ENCODE results near the gene NDUFS2. TPM values are rescaled to one million over a fixed set of nuclear protein-coding genes. Genes with fewer than 3 reads are reported as not detected.

The NDUFS2 gene
- total and polyA plus RNA-seq, 2 of the 8 experiments (the other 6 are each of a cell fraction or from before 2014, with no cell fraction given) = 95.1 to 113 TPM

GRCh38 chr1:161230762-161231161 lies 28.6 kb downstream of the NDUFS2 start:
- no peak for FAIRE-seq
- Histone ChIP-seq H3K4me1 (replicated peaks in 1 of 4; ENCODE audit: control insufficient read depth in 3 of 4, insufficient read depth in 4 of 4, low read length in 3 of 4) (peaks cover 2 to 6% (median 4%) of the 10 kb centered on the region in 4 experiments), H4K20me1 (replicated peaks in 1 of 2; ENCODE audit: control insufficient read depth in 1 of 2, insufficient read depth in 2 of 2, low read length in 2 of 2) (no peaks in the 10 kb centered on the region), H3K23me2 (ENCODE audit: low read depth, low read length) (peaks cover 6% of the 10 kb centered on the region; the same call in 1 of the 2 replicates), H3K4me3 (ENCODE audit: extremely low read depth in 1 of 4, insufficient read depth in 2 of 4, low read depth in 3 of 4, low read length in 4 of 4) (no peak overlapping the region), H3K79me2 (ENCODE audit: control insufficient read depth in 1 of 2, insufficient read depth in 2 of 2, low read length in 2 of 2) (no peaks in the 10 kb centered on the region), H2BK12ac (ENCODE audit: low read depth, low read length) (no peak overlapping the region), H3K14ac (ENCODE audit: insufficient read length) (no peak overlapping the region), H2BK5ac (ENCODE audit: low read depth, low read length) (no peak overlapping the region), H3K9me3 (ENCODE audit: insufficient read depth in 2 of 2, low read depth in 1 of 2, low read length in 1 of 2) (no peaks in the 10 kb centered on the region), H3K23ac (ENCODE audit: insufficient read length) (no peak overlapping the region), H3K18ac (ENCODE audit: extremely low read depth, low read length) (no peak overlapping the region), H4K5ac (ENCODE audit: insufficient read length, low read depth, low read length) (no peak overlapping the region), H2BK15ac (ENCODE audit: low read length) (no peak overlapping the region), H3K79me1 (ENCODE audit: low read depth, low read length) (no peaks in the 10 kb centered on the region), H3K4ac (replicated peaks; ENCODE audit: insufficient read length, low read depth, low read length) (no peak overlapping the region), H2AK5ac (ENCODE audit: low read depth, low read length) (no peak overlapping the region), H2BK20ac (ENCODE audit: low read length) (no peak overlapping the region), H3K9ac (replicated peaks in 1 of 4; ENCODE audit: extremely low read depth in 1 of 4, low read depth in 3 of 4, low read length in 3 of 4) (no peak overlapping the region), H3K4me2 (ENCODE audit: insufficient read depth in 1 of 2, low read depth in 2 of 2, low read length in 2 of 2) (no peak overlapping the region), H3K56ac (replicated peaks; ENCODE audit: insufficient read length, low read depth, low read length) (no peak overlapping the region), H3K27me3 (replicated peaks in 1 of 4; ENCODE audit: control insufficient read depth in 3 of 4, extremely low read depth in 1 of 4, insufficient read depth in 3 of 4, low read length in 3 of 4) (no peaks in the 10 kb centered on the region), H3K27ac (ENCODE audit: low read depth, low read length) (no peak overlapping the region), H4K91ac (replicated peaks; ENCODE audit: insufficient read length, low read length) (no peak overlapping the region), H2AFZ (ENCODE audit: low read length) (no peak overlapping the region), H4K8ac (ENCODE audit: extremely low read depth, insufficient read depth, low read length) (no peak overlapping the region; the same call in 1 of the 2 replicates), H2BK120ac (replicated peaks; ENCODE audit: low read depth, low read length) (no peak overlapping the region), H3K36me3 (ENCODE audit: control insufficient read depth in 2 of 4, insufficient read depth in 4 of 4, low read length in 3 of 4) (peaks cover 0 to 10% (median 8%) of the 10 kb centered on the region in 4 experiments; a peak in 5 of 8 replicates)
- DNase-seq (ENCODE audit: low read depth in 1 of 2, low spot score in 2 of 2) = no peak
- WGBS, 2 experiments (ENCODE audit: extremely low coverage in 1 of 2, insufficient coverage in 1 of 2, insufficient read length in 1 of 2, insufficient replicate concordance in 2 of 2, low coverage in 1 of 2, low lambda C conversion rate in 2 of 2, missing lambda C conversion rate in 1 of 2) = 89% methylated on average over 7 of the region's 7 CpGs; no CpG with 5 or more reads in 1 of the 2 experiments
- TF ChIP-seq NRF1 (IDR thresholded peaks at IDR 0.05; ENCODE audit: low read depth, low read length) = no peak
- no peak for TF ChIP-seq KDM1A (IDR thresholded peaks at IDR 0.05; ENCODE audit: borderline replicate concordance, low read length)
- TF ChIP-seq POLR2AphosphoS5 (IDR thresholded peaks at IDR 0.05; ENCODE audit: low read depth, low read length) = no peak
- TF ChIP-seq SP1 (IDR thresholded peaks at IDR 0.05; ENCODE audit: low read depth, low read length) = no peak
- TF ChIP-seq HDAC6 (IDR thresholded peaks at IDR 0.05; ENCODE audit: low read depth, low read length) = no peak
- no peak for TF ChIP-seq RNF2 (IDR thresholded peaks at IDR 0.05; ENCODE audit: borderline replicate concordance, low read depth, low read length, missing control alignments, poor library complexity, severe bottlenecking)
- TF ChIP-seq YY1 (IDR thresholded peaks at IDR 0.05; ENCODE audit: low read depth, low read length) = no peak
- TF ChIP-seq SRF (IDR thresholded peaks at IDR 0.05; ENCODE audit: low read depth, low read length) = no peak
- no peak for TF ChIP-seq RFX5 (IDR thresholded peaks at IDR 0.05; ENCODE audit: borderline replicate concordance, low read depth, low read length)
- CTCF ChIA-PET (ENCODE audit: partially characterized antibody) = interaction anchor here (0.6 to 23.7 kb wide), 25 partner anchors 8 to 1802 kb away, joined by 3 to 427 read pairs (median 9); partner anchors contain the start of genes ADAMTS4, CFAP126, FCER1G and NDUFS2
- POLR2A ChIA-PET (ENCODE audit: partially characterized antibody) = interaction anchor here (0.7 to 2.8 kb wide), 6 partner anchors 37 to 83 kb away, joined by 3 to 7 read pairs (median 3); partner anchors contain the start of gene SDHC

Measured in H1 (cell line).